KOPT-K1 (cell line): Measurements from ENCODE around the gene MAP4K2.
A peak's percentile ranks its signal among the peaks of the same experiment; 100 is the strongest.

Experiments used
- H3K27ac ChIP-seq: fragments of 200-600 bp; sonication (generic); 2 replicates; pipeline ENCODE4 v1.5.1; 2016; ENCODE audit warnings: antibody characterized with exemption, mild to moderate bottlenecking, low read depth, low read length; ENCODE audit not compliant: poor library complexity, severe bottlenecking
- H3K36me3 ChIP-seq: fragments of 200-600 bp; sonication (generic); 2 replicates; pipeline ENCODE4 v1.5.1; 2017; ENCODE audit warnings: antibody characterized with exemption, mild to moderate bottlenecking, low read length, moderate library complexity; ENCODE audit not compliant: insufficient read depth
- H3K9me3 ChIP-seq: fragments of 200-600 bp; sonication (generic); 2 replicates; pipeline ENCODE4 v1.5.1; 2017; ENCODE audit warnings: antibody characterized with exemption, low read length, mild to moderate bottlenecking; ENCODE audit not compliant: insufficient read depth, poor library complexity, severe bottlenecking

Gene MAP4K2

DNA sequence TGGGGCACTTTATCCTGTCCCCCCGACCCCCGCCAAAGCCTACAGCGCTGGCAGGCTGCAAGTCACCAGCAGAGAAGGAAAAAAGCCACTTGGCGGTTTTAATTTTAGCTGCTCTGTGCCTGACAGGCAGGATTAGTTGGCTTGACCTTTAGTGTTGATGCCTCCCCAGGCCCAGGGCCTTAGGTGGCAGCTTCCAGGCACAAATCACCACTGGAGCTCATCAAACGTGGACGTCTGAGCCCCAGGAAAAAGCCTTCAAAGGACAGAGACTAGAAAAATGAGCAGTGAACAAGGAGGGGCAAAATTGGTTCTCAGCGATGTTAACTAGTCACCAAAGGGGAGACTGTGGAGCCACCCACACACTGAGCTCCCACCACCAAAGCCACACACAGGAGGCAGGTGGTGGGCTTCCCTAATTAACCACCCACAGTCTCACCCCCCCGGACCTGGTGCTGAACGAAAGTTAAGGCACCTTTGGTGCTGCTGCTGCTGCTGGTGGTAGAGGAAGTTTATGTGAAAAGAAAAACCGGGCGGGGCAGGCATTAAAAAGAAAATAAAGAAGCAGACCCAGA is 38.9 kb downstream of the MAP4K2 start:
- peaks cover 83% of the 10 kb centered on the region for H3K36me3 ChIP-seq
- no peaks in the 10 kb centered on the region for H3K9me3 ChIP-seq
- H3K27ac ChIP-seq = peak overlapping the region; percentile 64

- H3K36me3 ChIP-seq = peaks cover 77% of the 10 kb centered on the region
- no peaks in the 10 kb centered on the region for H3K9me3 ChIP-seq
- peak overlapping the region; percentile 64 for H3K27ac ChIP-seq
Observed at GRCh38 chr11:64763526-64764039, 39.4 kb downstream of the MAP4K2 start.

DNA sequence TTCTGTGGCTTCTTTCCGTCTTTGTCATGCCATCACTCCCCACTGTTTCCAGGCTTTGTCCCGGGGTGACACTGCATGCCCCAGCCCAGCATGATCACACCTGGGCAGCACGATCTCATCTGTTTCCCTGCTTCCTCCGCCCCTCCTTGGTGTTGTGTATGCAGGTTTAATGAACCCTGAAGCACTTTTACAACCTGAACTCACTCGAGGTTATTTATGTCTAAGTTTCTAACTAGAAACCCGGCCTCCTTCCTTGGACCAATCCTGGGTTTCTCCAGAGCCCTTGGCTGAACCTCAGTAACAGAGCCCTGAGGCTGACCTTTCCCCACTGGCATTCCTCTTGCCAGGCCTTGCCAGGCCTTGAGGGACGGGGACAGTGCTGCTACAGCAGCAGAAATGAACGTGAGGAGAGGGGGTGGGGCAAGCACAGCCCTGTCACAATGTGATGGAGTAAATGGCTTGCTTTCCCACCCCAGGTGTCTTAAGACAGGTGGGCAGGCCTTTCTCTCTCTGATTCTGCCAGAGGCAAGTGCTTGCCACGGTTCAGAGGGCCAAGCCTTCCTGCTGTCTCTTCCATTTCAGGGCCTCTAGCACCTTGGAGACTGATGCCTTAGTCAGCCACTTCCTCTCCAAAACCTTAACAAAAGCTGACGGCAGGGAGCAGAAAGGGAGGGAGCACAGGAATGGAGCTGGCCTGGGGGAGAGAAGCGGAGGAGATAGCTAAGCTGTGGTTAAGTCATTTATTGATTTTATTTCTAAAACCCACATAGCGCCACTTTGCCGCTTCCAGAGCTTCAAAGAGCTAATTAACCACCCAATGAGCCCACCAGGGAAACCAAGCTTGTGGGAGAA is 40.1 kb downstream of the MAP4K2 start:
- Histone ChIP-seq H3K27ac (peak overlapping the region; percentile 64), H3K9me3 (no peaks in the 10 kb centered on the region), H3K36me3 (peaks cover 70% of the 10 kb centered on the region)

DNA sequence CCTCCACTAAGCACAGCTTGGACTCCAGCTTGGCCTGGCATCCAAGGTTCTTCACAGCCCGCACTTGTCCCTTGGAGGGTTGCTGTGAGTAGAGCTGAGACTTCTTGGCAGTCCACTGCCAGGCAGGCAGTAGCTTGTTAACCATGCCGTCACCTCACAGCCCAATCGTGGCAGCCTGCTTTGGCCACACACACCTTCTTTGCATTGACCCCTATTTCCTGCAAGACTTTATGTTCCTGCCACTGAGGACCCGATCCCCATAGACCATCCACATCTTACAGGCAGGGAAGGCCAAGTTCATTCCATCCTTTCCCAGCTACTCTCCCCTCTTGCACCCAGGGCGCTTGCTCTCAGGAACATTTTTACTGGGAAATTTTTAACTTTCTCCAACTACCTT is 40.7 kb downstream of the MAP4K2 start:
- peak overlapping the region; percentile 64 for H3K27ac ChIP-seq
- no peaks in the 10 kb centered on the region for H3K9me3 ChIP-seq
- H3K36me3 ChIP-seq = peaks cover 64% of the 10 kb centered on the region

- H3K36me3 ChIP-seq = peaks cover 51% of the 10 kb centered on the region
- H3K27ac ChIP-seq = peak overlapping the region; percentile 0
- H3K9me3 ChIP-seq = no peaks in the 10 kb centered on the region
Observed at GRCh38 chr11:64760759-64761420, 42.1 kb downstream of the MAP4K2 start.

DNA sequence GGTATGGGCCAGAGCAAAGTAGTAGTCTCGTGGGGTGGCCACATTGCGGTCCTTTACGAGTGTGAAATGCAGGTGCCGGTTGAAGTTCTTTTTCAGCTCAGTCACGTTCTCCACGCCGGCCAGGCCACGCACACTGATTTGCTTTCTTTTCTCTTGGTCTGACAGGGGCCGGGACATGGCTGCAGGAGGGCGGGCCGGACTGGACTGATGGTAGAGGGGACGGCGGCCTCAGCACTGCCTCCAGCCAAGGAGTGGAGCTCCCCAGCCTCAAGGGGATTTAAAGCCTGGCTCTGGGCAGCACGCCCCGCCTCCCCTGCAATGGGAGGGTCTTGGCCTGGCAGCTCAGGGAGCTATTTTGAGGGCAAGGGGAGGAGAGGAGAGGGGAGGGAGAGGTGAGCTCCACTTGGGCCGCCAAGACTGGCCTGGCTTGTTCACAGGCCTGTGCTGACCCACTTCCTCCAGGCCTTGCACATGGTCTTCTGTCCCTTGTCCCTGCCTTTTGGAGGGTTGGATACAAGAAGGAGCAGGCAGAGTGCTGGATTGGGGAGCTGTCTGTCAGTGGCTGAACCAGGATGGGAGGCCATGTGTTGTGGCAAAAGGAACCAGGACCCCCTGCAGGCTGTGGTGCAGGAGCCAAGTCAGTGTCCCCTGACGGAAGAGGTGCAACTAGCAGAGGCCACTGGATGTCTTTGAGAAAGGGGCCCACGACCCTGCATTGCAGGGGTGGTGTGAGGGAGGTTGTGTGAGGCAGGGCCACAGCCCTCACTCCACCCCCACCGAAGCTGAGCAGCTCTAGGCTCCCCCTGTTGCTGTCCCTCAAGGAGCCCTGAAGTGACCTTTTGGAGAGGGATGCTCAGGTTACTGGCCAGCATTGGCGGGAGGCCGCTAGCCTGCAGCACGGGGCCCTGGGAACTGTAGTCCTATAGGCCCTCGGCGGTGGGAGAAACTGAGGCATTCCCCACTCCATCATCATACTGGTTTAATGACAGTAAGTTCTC is 43.0 kb downstream of the MAP4K2 start, which contains the start of gene PYGM:
Gene PYGM (minus strand): TSS at position 253 of the 998 bp plus-strand sequence. CDS start 76 bp downstream, at position 177.
- Histone ChIP-seq H3K9me3 (no peaks in the 10 kb centered on the region), H3K36me3 (peaks cover 43% of the 10 kb centered on the region), H3K27ac (peak within 1 kb of the TSS; percentile 0)

GRCh38 chr11:64759131-64759721 is 43.8 kb downstream of the MAP4K2 start:
- Histone ChIP-seq H3K27ac (no peak overlapping the region), H3K9me3 (no peaks in the 10 kb centered on the region), H3K36me3 (peaks cover 37% of the 10 kb centered on the region)

- Histone ChIP-seq H3K27ac (no peak overlapping the region), H3K36me3 (peaks cover 30% of the 10 kb centered on the region), H3K9me3 (no peaks in the 10 kb centered on the region)
Observed at GRCh38 chr11:64758330-64759079, 44.5 kb downstream of the MAP4K2 start.

DNA sequence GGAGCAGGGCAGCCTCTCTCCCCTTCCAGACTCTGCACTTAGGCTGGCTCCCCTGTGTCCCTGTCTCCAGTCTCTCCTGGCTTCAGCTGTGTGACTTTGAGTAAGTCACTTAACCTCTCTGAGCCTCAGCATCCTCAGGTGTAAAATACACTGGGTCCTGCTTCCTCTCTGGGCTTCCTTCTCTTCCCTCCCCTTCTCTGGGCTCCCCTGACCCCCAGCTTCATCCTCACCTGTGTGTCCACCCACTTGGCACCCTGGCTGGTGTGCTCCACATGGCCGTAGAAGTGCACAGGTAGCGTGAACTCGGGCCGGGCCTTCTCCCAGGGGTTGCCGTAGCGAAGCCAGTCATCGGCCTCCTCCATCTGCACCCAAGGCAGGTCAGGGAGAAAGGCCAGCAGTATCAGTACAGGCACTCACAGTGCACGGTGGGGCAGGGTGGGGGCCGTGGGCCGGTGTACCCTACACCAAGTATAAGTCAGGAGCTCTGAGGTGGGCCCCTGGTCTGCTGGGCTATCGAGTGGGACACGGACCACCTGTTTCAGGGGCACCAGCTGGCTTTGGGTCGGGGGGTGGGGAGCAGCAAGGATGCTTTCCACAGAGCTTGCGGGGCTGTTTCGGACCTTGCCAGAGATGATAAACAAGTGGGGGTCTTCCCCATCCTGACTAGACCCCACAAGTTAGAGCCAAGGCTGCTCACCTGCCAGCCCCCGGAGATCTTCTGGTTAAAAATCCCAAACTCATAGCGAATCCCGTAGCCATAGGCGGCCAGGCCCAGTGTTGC is 45.3 kb downstream of the MAP4K2 start:
- no peak overlapping the region for H3K27ac ChIP-seq
- H3K9me3 ChIP-seq = no peaks in the 10 kb centered on the region

DNA sequence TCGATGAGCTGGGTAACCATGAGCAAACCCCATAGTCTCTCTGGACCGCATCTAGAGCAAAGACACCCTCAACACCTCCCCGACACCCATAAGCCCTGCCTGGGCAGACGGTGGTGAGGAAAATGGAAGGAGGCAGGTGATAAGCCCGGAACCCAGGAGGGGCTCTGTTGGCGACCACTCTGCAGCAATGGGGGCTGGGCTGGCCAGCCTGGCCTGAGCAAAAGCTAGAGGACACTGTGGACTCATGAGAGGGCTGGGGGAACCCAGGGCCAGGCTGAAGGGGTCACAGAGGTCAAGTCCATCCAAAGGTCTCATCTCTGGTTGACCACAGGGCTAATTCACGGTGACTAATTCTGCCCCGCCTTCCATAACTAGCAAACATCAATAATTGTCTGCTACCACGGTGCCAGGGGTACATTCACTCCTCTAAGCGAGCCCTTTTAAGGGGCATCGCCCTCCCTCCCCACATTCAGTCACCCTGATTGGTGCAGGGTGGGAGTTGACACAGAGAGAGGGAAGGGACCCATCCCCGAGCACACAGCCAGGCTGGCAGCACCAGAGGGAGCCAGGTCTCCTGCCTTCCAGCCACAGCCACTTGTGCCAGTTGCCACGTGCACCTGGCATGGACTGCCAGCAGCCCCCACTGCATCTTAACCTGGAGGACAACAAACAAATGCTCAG is 47.2 kb downstream of the MAP4K2 start:
- no peaks in the 10 kb centered on the region for H3K9me3 ChIP-seq
- no peak overlapping the region for H3K27ac ChIP-seq
- peaks cover 15% of the 10 kb centered on the region; the same call in 1 of the 2 replicates for H3K36me3 ChIP-seq

More for the DNA sequence above, 45.3 kb downstream of the MAP4K2 start:
- H3K36me3 ChIP-seq = peaks cover 23% of the 10 kb centered on the region

DNA sequence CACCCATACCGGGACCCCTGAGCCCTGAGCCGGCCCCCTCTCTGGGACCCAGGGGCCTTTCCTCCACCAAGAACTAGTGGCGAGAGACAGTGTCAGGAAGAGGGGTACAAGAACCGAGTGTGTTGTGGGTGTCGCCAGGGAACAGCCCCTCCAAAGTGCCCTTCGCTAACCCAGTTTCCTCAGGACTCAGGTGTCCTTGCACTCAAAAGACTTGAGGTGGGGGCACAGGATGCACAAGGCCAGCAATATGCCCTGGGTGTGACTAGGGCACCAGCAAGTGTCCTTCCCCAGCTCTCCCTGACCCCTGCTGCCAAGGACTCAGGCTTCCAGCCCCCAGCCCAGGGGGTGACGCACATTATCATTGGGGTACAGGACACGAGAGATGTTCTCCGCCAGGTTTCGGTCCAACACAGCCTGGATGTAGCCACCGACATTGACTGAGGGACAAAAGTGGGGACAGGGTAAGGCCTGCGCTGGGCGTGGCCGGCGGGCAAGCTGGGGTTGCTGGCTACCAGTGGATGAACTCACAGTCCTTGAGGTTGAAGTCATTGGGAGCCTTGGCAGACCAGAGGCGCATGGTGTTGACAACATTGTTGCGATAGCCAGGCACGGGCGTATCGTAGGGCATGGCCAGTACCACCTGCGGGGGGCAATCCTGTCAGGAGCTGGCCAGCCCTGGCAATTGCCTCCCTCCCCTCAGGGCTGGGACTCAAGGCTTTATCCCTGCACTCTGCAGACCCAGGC is 47.9 kb downstream of the MAP4K2 start:
- Histone ChIP-seq H3K36me3 (peaks cover 10% of the 10 kb centered on the region; the same call in 1 of the 2 replicates), H3K27ac (no peak overlapping the region)

More for the DNA sequence above, 47.9 kb downstream of the MAP4K2 start:
- no peaks in the 10 kb centered on the region for H3K9me3 ChIP-seq
